CD4-positive, alpha-beta T cell (primary cell): Measurements from ENCODE around the gene ACYP1. TPM values are rescaled to one million over a fixed set of nuclear protein-coding genes. Genes with fewer than 3 reads are reported as not detected.

ENCODE experiments used
- ATAC-seq: fragments of 200-7000 bp; cut with Tn5 transposase; one replicate; pipeline ENCODE4 v1.10.0; 2022; ENCODE audit warnings: mild to moderate bottlenecking; ENCODE audit not compliant: poor library complexity
- CTCF ChIA-PET: fragments of 350-600 bp; sonication (Branson Sonifier 250); formaldehyde crosslinking; loops from one replicate; lab custom pipeline; 2021; ENCODE audit warnings: antibody characterized with exemption, inconsistent platforms; lab: Charles Lee
- POLR2A ChIA-PET: fragments of 350-600 bp; sonication (Branson Sonifier 250); formaldehyde crosslinking; loops from one replicate; lab custom pipeline; 2021; ENCODE audit warnings: antibody characterized with exemption, inconsistent platforms; lab: Charles Lee
- DNase-seq, 14 experiments: peaks; one replicate each; pipeline ENCODE4 v3.0.0-alpha.2; 2013 to 2020; ENCODE audit warnings: mixed read lengths in 2 of 14
- H3K27ac ChIP-seq, 2 donors: one replicate each; pipeline versions ENCODE4 v1.5.1 to v1.7.0; 2013; ENCODE audit warnings: low read length in 2 of 2, low read depth in 1 of 2, mild to moderate bottlenecking in 1 of 2
- H3K27me3 ChIP-seq, 2 experiments: 1 replicate in 1 of 2; 2 replicates in 1 of 2; pipeline versions ENCODE4 v1.6.1 to v1.7.0; 2013; ENCODE audit warnings: low read length in 2 of 2, control low read depth in 1 of 2, mild to moderate bottlenecking in 1 of 2, moderate library complexity in 1 of 2; ENCODE audit not compliant: insufficient read depth in 2 of 2, control insufficient read depth in 1 of 2
- H3K36me3 ChIP-seq: one replicate; pipeline ENCODE4 v1.6.1; 2013; ENCODE audit warnings: low read length, control low read depth; ENCODE audit not compliant: insufficient read depth
- H3K4me1 ChIP-seq: one replicate; pipeline ENCODE4 v1.6.1; 2013; ENCODE audit warnings: low read length, control low read depth; ENCODE audit not compliant: insufficient read depth
- H3K4me3 ChIP-seq: one replicate; pipeline ENCODE4 v1.5.1; 2013; ENCODE audit warnings: mild to moderate bottlenecking, low read length, moderate library complexity
- H3K9me3 ChIP-seq, 2 experiments: 1 replicate in 1 of 2; 2 replicates in 1 of 2; pipeline versions ENCODE4 v1.6.1 to v1.7.0; 2013; ENCODE audit warnings: low read length in 2 of 2, mild to moderate bottlenecking in 2 of 2, control low read depth in 1 of 2, moderate library complexity in 1 of 2; ENCODE audit not compliant: control insufficient read depth in 1 of 2, insufficient read depth in 1 of 2
- H3K27ac Mint-ChIP-seq: one replicate; pipeline ENCODE4 v1.8.0; 2020; ENCODE audit warnings: mixed read lengths
- H3K27me3 Mint-ChIP-seq: one replicate; pipeline ENCODE4 v1.8.0; 2021; ENCODE audit warnings: mixed read lengths
- H3K36me3 Mint-ChIP-seq: one replicate; pipeline ENCODE4 v1.8.0; 2021; ENCODE audit warnings: low read depth, mixed read lengths
- H3K4me1 Mint-ChIP-seq: one replicate; pipeline ENCODE4 v1.8.0; 2021; ENCODE audit warnings: low read depth, mixed read lengths
- H3K4me3 Mint-ChIP-seq: one replicate; pipeline ENCODE4 v1.8.0; 2020; ENCODE audit warnings: mild to moderate bottlenecking, mixed read lengths
- H3K9me3 Mint-ChIP-seq: one replicate; pipeline ENCODE4 v1.8.0; 2020; ENCODE audit warnings: mixed read lengths
- intact Hi-C, 2 experiments: fragments of 100-400 bp; cut with DNase I in 1 of 2; cut with micrococcal nuclease in 1 of 2; formaldehyde crosslinking; loops; one replicate each; pipeline versions ENCODE4 v1.15.1 to v1.9.0; 2023 to 2025; cut with DNase I, micrococcal nuclease
- total RNA-seq, 174 experiments: library from RNA in 2 of 174; stranded (reverse) in 2 of 174; gene quantifications; one replicate each; pipeline ENCODE4 v1.2.3 and lab custom pipeline; 2021 to 2026
- TF ChIP-seq, protein P1 (sequence below): fragments of 200-600 bp; IDR thresholded peaks from one replicate; pipeline ENCODE4 v1.8.0; 2022; ENCODE audit warnings: antibody characterized with exemption, mild to moderate bottlenecking

ACYP1 gene
- total RNA-seq, 2 experiments from 2014 or later = 7.9 to 9.4 TPM

DNA sequence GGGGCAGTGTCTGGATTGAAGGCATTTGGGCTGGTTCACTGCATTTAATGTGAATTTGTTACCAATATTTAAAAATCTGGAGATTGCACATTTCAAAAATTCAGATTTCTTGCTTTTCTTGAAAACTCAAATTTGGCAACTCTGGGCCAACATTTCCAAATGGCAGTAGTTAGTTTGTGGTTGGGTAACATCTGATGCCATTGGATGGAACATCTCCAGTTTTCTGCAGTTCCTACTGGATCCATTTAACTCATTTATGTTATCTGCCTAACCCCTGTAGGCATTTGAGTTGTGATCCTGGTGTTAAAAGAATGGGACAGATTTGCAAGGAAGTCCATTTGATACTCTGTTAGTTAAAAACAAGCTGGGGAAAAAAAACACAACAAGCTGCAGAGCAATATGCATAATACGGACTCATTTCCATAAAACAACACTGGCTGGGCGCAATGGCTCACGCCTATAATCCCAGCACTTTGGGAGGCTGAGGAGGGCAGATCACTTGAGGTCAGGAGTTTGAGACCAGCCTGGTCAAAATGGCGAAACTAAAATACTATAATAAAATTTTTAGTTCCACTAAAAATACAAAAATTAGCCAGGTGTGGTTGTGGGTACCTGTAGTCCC is 53.2 kb downstream of the ACYP1 start:
- Histone ChIP-seq H3K4me1 (no peaks in the 10 kb centered on the region), H3K4me3 (no peak overlapping the region), H3K27ac (no peak overlapping the region), H3K27me3 (no peaks in the 10 kb centered on the region), H3K9me3 (no peaks in the 10 kb centered on the region), H3K36me3 (peaks cover 79% of the 10 kb centered on the region)
- intact Hi-C loops = no loop called here
- peaks cover 96% of the 10 kb centered on the region for H3K36me3 Mint-ChIP-seq
- TF ChIP-seq, protein P1, sequence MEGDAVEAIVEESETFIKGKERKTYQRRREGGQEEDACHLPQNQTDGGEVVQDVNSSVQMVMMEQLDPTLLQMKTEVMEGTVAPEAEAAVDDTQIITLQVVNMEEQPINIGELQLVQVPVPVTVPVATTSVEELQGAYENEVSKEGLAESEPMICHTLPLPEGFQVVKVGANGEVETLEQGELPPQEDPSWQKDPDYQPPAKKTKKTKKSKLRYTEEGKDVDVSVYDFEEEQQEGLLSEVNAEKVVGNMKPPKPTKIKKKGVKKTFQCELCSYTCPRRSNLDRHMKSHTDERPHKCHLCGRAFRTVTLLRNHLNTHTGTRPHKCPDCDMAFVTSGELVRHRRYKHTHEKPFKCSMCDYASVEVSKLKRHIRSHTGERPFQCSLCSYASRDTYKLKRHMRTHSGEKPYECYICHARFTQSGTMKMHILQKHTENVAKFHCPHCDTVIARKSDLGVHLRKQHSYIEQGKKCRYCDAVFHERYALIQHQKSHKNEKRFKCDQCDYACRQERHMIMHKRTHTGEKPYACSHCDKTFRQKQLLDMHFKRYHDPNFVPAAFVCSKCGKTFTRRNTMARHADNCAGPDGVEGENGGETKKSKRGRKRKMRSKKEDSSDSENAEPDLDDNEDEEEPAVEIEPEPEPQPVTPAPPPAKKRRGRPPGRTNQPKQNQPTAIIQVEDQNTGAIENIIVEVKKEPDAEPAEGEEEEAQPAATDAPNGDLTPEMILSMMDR = no peak
- CTCF ChIA-PET = interaction anchor here (1.5 kb wide), 1 partner anchor 105 kb away, joined by 3 read pairs; no protein-coding TSS in a partner anchor
- no peak for DNase-seq
- no peak overlapping the region for H3K4me3 Mint-ChIP-seq
- no peaks in the 10 kb centered on the region for H3K9me3 Mint-ChIP-seq
- POLR2A ChIA-PET = no interaction called here
- peaks cover 33% of the 10 kb centered on the region for H3K4me1 Mint-ChIP-seq
- H3K27me3 Mint-ChIP-seq = no peaks in the 10 kb centered on the region
- no peak for ATAC-seq
- peak overlapping the region; percentile 1 for H3K27ac Mint-ChIP-seq

DNA sequence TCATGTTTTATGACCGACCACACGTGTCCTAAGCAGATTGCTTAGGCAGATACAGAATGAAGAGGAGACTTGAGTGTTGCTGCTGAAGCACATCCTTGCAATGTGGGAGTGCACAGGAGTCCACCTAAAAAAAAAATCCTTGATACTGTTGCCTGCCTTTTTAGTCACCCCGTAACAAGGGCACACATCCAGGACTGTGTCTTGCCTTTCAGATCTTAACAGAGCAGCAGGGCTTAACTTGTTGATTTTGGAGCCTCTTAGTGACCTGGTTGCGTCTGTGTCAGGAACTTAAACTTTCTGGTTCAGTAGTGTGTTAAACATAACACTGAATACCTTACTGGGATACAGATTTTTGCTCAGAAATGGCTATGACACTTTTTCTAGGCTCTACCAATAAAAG is 54.6 kb downstream of the ACYP1 start:
- no peak overlapping the region for H3K4me3 Mint-ChIP-seq
- Histone ChIP-seq H3K9me3 (no peaks in the 10 kb centered on the region), H3K27ac (no peak overlapping the region), H3K36me3 (peaks cover 78% of the 10 kb centered on the region), H3K4me1 (peaks cover 9% of the 10 kb centered on the region), H3K4me3 (no peak overlapping the region), H3K27me3 (no peaks in the 10 kb centered on the region)
- H3K27me3 Mint-ChIP-seq = no peaks in the 10 kb centered on the region
- ChIA-PET CTCF (no interaction called here), POLR2A (no interaction called here)
- H3K27ac Mint-ChIP-seq = no peak overlapping the region
- no peak for ATAC-seq
- H3K4me1 Mint-ChIP-seq = peaks cover 45% of the 10 kb centered on the region
- H3K9me3 Mint-ChIP-seq = no peaks in the 10 kb centered on the region
- peaks cover 97% of the 10 kb centered on the region for H3K36me3 Mint-ChIP-seq
- TF ChIP-seq, protein P1 = no peak
- no peak for DNase-seq
- intact Hi-C loops = loop anchor here in 1 of 2 experiments (10.0 kb wide), 1 partner anchor 56 kb away; the partner anchor contains the start of genes ACYP1 and ZC2HC1C

DNA sequence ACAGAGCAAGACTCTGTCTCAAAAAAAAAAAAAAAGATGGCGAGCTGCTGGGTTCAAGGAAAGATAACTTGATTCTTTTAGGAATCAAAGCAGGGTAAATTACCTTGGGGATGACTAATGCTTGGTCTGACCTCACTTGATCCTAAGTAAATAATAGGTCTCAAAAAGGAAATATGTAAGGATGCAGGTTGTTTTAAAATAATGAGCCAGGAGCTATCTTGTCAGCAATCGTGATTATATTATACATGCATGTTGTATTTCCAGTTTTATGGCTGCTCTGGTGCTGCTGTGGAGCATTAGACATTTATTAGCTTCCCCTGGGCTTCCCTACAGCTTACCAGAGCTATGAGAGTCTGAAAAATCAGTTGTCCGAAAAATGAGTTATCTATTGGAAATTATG is 58.5 kb downstream of the ACYP1 start:
- CTCF ChIA-PET = interaction anchor here (0.6 to 0.7 kb wide), 2 partner anchors 212 to 1638 kb away, joined by 3 read pairs; no protein-coding TSS in a partner anchor
- H3K27me3 Mint-ChIP-seq = no peaks in the 10 kb centered on the region
- peaks cover 81% of the 10 kb centered on the region for H3K36me3 Mint-ChIP-seq
- Histone ChIP-seq H3K4me3 (no peak overlapping the region), H3K4me1 (peaks cover 28% of the 10 kb centered on the region), H3K9me3 (no peaks in the 10 kb centered on the region), H3K27me3 (no peaks in the 10 kb centered on the region), H3K27ac (no peak overlapping the region), H3K36me3 (peaks cover 57% of the 10 kb centered on the region)
- intact Hi-C loops = loop anchor here (2.0 to 10.0 kb wide), 2 partner anchors 41 to 59 kb away; partner anchors contain the start of genes ACYP1 (in 1 of the 2) and ZC2HC1C (in 1 of the 2)
- ATAC-seq (no peak), DNase-seq (no peak)
- TF ChIP-seq, protein P1 = no peak
- peak overlapping the region; percentile 7 for H3K4me3 Mint-ChIP-seq
- POLR2A ChIA-PET = no interaction called here
- H3K4me1 Mint-ChIP-seq = peaks cover 64% of the 10 kb centered on the region
- no peaks in the 10 kb centered on the region for H3K9me3 Mint-ChIP-seq
- peak overlapping the region; percentile 93 for H3K27ac Mint-ChIP-seq
